Skeletal muscle satellite cell (primary cell): ENCODE data around the gene IGFL4.
A peak's percentile ranks its signal among the peaks of the same experiment; 100 is the strongest.

ENCODE experiments used
- H3K27me3 ChIP-seq: 2 replicates; pipeline ENCODE4 v1.7.0; 2013; ENCODE audit warnings: low read length; ENCODE audit not compliant: control insufficient read depth, insufficient read depth
- H3K36me3 ChIP-seq: 2 replicates; pipeline ENCODE4 v1.7.0; 2013; ENCODE audit warnings: mild to moderate bottlenecking, control low read depth, low read length; ENCODE audit not compliant: insufficient read depth
- H3K4me1 ChIP-seq: 2 replicates; pipeline ENCODE4 v1.7.0; 2013; ENCODE audit warnings: low read length; ENCODE audit not compliant: control insufficient read depth, insufficient read depth
- H3K4me2 ChIP-seq: 2 replicates; pipeline ENCODE4 v1.7.0; 2013; ENCODE audit warnings: mild to moderate bottlenecking, low read length
- H3K4me3 ChIP-seq: 2 replicates; pipeline ENCODE4 v1.7.0; 2013; ENCODE audit warnings: low read length
- H3K9ac ChIP-seq: 2 replicates; pipeline ENCODE4 v1.7.0; 2013; ENCODE audit warnings: mild to moderate bottlenecking, low read depth, low read length, moderate library complexity
- H3K9me3 ChIP-seq: replicated peaks from 2 replicates; pipeline ENCODE4 v1.7.0; 2013; ENCODE audit warnings: mild to moderate bottlenecking, control low read depth, low read length

The IGFL4 gene

GRCh38 chr19:46076951-46077814, 36.4 kb upstream of the IGFL4 start:
- H3K4me2 ChIP-seq: peak overlapping the region; percentile 76
- H3K9me3 ChIP-seq: no peaks in the 10 kb centered on the region

GRCh38 chr19:46076031-46076880, 35.5 kb upstream of the IGFL4 start:
- H3K36me3 ChIP-seq: no peaks in the 10 kb centered on the region
- H3K4me3 ChIP-seq: no peak overlapping the region
- H3K4me1 ChIP-seq: peaks cover 6% of the 10 kb centered on the region
- H3K27me3 ChIP-seq: peaks cover 69% of the 10 kb centered on the region
- H3K9me3 ChIP-seq: no peaks in the 10 kb centered on the region
- H3K9ac ChIP-seq: no peak overlapping the region
- no peak overlapping the region for H3K4me2 ChIP-seq

More at GRCh38 chr19:46076951-46077814, 36.4 kb upstream of the IGFL4 start:
- Histone ChIP-seq H3K9ac (no peak overlapping the region), H3K4me1 (peaks cover 6% of the 10 kb centered on the region), H3K27me3 (peaks cover 68% of the 10 kb centered on the region), H3K4me3 (peak overlapping the region; percentile 50), H3K36me3 (no peaks in the 10 kb centered on the region)

GRCh38 chr19:46073268-46073922, 32.6 kb upstream of the IGFL4 start:
- H3K27me3 ChIP-seq: peaks cover 71% of the 10 kb centered on the region
- H3K4me1 ChIP-seq: peaks cover 21% of the 10 kb centered on the region
- no peaks in the 10 kb centered on the region for H3K9me3 ChIP-seq
- H3K9ac ChIP-seq: no peak overlapping the region
- no peak overlapping the region for H3K4me3 ChIP-seq
- no peaks in the 10 kb centered on the region for H3K36me3 ChIP-seq
- H3K4me2 ChIP-seq: no peak overlapping the region

- no peak overlapping the region for H3K9ac ChIP-seq
- no peak overlapping the region for H3K4me3 ChIP-seq
- H3K9me3 ChIP-seq: no peaks in the 10 kb centered on the region
- H3K4me1 ChIP-seq: peaks cover 26% of the 10 kb centered on the region
- peak overlapping the region; percentile 54 for H3K4me2 ChIP-seq
- H3K27me3 ChIP-seq: peaks cover 73% of the 10 kb centered on the region
- no peaks in the 10 kb centered on the region for H3K36me3 ChIP-seq
Measured at GRCh38 chr19:46069806-46070341, 29.1 kb upstream of the IGFL4 start.

- Histone ChIP-seq H3K4me1 (peaks cover 26% of the 10 kb centered on the region), H3K4me3 (no peak overlapping the region), H3K4me2 (peak overlapping the region; percentile 33), H3K9ac (no peak overlapping the region), H3K9me3 (no peaks in the 10 kb centered on the region), H3K27me3 (peaks cover 70% of the 10 kb centered on the region), H3K36me3 (no peaks in the 10 kb centered on the region)
Measured at GRCh38 chr19:46068345-46069258, 27.8 kb upstream of the IGFL4 start.

GRCh38 chr19:46067691-46068090, 26.9 kb upstream of the IGFL4 start:
- H3K4me2 ChIP-seq: no peak overlapping the region
- no peaks in the 10 kb centered on the region for H3K9me3 ChIP-seq
- H3K9ac ChIP-seq: no peak overlapping the region
- peaks cover 26% of the 10 kb centered on the region for H3K4me1 ChIP-seq
- no peaks in the 10 kb centered on the region for H3K36me3 ChIP-seq
- H3K4me3 ChIP-seq: no peak overlapping the region
- peaks cover 66% of the 10 kb centered on the region for H3K27me3 ChIP-seq

GRCh38 chr19:46066471-46066870, 25.7 kb upstream of the IGFL4 start:
- Histone ChIP-seq H3K27me3 (peaks cover 66% of the 10 kb centered on the region), H3K36me3 (no peaks in the 10 kb centered on the region), H3K4me1 (peaks cover 26% of the 10 kb centered on the region), H3K9me3 (no peaks in the 10 kb centered on the region), H3K9ac (no peak overlapping the region), H3K4me3 (no peak overlapping the region), H3K4me2 (no peak overlapping the region)

- Histone ChIP-seq H3K4me3 (no peak overlapping the region), H3K36me3 (no peaks in the 10 kb centered on the region), H3K27me3 (peaks cover 64% of the 10 kb centered on the region), H3K9me3 (peaks cover under 1% of the 10 kb centered on the region), H3K9ac (no peak overlapping the region), H3K4me1 (peaks cover 23% of the 10 kb centered on the region), H3K4me2 (no peak overlapping the region)
Measured at GRCh38 chr19:46065486-46066071, 24.8 kb upstream of the IGFL4 start.

GRCh38 chr19:46063201-46063600, 22.4 kb upstream of the IGFL4 start:
- no peak overlapping the region for H3K9ac ChIP-seq
- H3K4me1 ChIP-seq: peaks cover 3% of the 10 kb centered on the region
- peaks cover 4% of the 10 kb centered on the region for H3K9me3 ChIP-seq
- H3K27me3 ChIP-seq: peaks cover 72% of the 10 kb centered on the region
- H3K4me2 ChIP-seq: no peak overlapping the region
- H3K36me3 ChIP-seq: no peaks in the 10 kb centered on the region
- H3K4me3 ChIP-seq: no peak overlapping the region

GRCh38 chr19:46060012-46060411, 19.2 kb upstream of the IGFL4 start:
- no peak overlapping the region for H3K4me3 ChIP-seq

More at GRCh38 chr19:46060012-46060411, 19.2 kb upstream of the IGFL4 start:
- H3K27me3 ChIP-seq: peaks cover 75% of the 10 kb centered on the region
- no peak overlapping the region for H3K4me2 ChIP-seq
- H3K4me1 ChIP-seq: no peaks in the 10 kb centered on the region
- H3K36me3 ChIP-seq: no peaks in the 10 kb centered on the region
- H3K9ac ChIP-seq: no peak overlapping the region
- H3K9me3 ChIP-seq: peaks cover 4% of the 10 kb centered on the region
